ENCODE measurements around the gene NR0B2. TPM values are rescaled to one million over a fixed set of nuclear protein-coding genes. Genes with fewer than 3 reads are reported as not detected.

Gene NR0B2
- total and polyA plus RNA-seq, 2 of the 13 experiments (the other 11 are each of a cell fraction or from before 2014, with no cell fraction given), result 72.5 to 133 TPM

DNA sequence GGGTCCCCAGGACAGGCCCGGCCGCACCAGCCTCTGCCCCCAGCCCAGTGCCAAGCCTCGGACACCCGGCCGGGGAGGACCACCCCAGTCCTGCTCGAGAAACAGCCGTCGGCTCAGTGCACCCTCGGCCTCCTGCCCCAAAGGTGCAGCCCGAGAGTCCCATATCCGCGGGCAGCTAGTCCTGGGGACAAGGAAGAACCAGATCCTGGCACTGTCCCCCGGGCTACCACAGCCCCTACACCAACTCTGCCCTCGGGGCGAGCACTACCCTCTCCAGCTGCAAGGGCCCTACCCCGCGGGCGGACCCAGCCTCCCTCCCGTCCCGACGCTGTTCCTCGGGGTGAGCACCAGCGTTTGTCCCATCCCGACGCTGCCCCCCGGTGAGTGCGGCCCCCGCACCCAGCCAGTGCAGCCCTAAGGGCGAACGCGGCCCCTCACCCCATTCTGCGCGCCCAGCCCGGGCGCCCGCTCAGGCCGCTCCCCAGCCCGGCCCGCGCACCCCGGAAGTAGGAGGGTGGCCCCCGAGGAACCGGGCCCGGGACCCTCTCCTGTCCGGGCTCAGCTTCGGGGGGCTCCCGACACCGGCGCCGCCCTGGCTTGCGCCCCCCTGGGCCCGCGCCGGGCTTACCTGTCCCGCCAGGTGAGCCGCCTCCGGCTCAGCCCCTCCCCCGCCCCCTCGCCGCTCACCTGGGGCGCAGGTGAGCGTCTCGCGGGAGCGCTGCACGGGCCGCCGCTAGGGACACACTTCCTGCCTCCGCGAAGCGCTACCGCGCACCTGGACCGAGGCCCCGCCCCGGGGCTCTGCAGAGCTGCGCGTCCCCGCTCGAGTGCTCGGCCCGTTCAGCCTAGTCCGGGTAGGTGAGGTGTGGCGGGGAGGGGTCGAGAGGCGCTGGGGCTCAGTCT is 46.2 kb upstream of the NR0B2 start, which contains the start of gene KDF1 (continued):
- TF ChIP-seq SRSF4 (IDR thresholded peaks at IDR 0.05; ENCODE audit: low read depth, low read length, poor library complexity, severe bottlenecking) (no peak), PHF8 (CRISPR knock-in tag; IDR thresholded peaks at IDR 0.05) (peak; percentile 60), SOX5 (CRISPR knock-in tag; IDR thresholded peaks at IDR 0.05; ENCODE audit: borderline replicate concordance) (peak; percentile 31; the same call in 1 of the 2 replicates), WIZ (CRISPR knock-in tag; IDR thresholded peaks at IDR 0.05) (no peak), SP140L (CRISPR knock-in tag; IDR thresholded peaks at IDR 0.05; ENCODE audit: borderline replicate concordance) (no peak), ZBTB7B (CRISPR knock-in tag; IDR thresholded peaks at IDR 0.05) (0 out of 2 replicates have a peak, but pooled peaks have one; percentile 18), HMG20B (CRISPR knock-in tag; conservative IDR thresholded peaks at IDR 0.05) (no peak), ZFP41 (CRISPR knock-in tag; IDR thresholded peaks at IDR 0.05; ENCODE audit: borderline replicate concordance) (no peak), ZNF230 (CRISPR knock-in tag; IDR thresholded peaks at IDR 0.05) (no peak), ZSCAN22 (CRISPR knock-in tag; IDR thresholded peaks at IDR 0.05) (no peak), SMAD3 (CRISPR knock-in tag; IDR thresholded peaks at IDR 0.05) (no peak), TARDBP (CRISPR knock-in tag; IDR thresholded peaks at IDR 0.05) (no peak; the same call in 1 of the 2 replicates), KMT2A (CRISPR knock-in tag; IDR thresholded peaks at IDR 0.05) (no peak), CCAR2 (optimal IDR thresholded peaks at IDR 0.05; ENCODE audit: low read depth, low read length) (no peak), NFIC (IDR thresholded peaks at IDR 0.05; ENCODE audit: low read length) (no peak)
- TF ChIP-seq, protein P1, sequence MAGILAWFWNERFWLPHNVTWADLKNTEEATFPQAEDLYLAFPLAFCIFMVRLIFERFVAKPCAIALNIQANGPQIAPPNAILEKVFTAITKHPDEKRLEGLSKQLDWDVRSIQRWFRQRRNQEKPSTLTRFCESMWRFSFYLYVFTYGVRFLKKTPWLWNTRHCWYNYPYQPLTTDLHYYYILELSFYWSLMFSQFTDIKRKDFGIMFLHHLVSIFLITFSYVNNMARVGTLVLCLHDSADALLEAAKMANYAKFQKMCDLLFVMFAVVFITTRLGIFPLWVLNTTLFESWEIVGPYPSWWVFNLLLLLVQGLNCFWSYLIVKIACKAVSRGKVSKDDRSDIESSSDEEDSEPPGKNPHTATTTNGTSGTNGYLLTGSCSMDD (CRISPR knock-in tag; IDR thresholded peaks at IDR 0.05), result no peak
- TF ChIP-seq, protein P2, sequence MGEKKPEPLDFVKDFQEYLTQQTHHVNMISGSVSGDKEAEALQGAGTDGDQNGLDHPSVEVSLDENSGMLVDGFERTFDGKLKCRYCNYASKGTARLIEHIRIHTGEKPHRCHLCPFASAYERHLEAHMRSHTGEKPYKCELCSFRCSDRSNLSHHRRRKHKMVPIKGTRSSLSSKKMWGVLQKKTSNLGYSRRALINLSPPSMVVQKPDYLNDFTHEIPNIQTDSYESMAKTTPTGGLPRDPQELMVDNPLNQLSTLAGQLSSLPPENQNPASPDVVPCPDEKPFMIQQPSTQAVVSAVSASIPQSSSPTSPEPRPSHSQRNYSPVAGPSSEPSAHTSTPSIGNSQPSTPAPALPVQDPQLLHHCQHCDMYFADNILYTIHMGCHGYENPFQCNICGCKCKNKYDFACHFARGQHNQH (CRISPR knock-in tag; IDR thresholded peaks at IDR 0.05), result peak; percentile 68; the same call in 1 of the 2 replicates
- TF ChIP-seq, protein P3, sequence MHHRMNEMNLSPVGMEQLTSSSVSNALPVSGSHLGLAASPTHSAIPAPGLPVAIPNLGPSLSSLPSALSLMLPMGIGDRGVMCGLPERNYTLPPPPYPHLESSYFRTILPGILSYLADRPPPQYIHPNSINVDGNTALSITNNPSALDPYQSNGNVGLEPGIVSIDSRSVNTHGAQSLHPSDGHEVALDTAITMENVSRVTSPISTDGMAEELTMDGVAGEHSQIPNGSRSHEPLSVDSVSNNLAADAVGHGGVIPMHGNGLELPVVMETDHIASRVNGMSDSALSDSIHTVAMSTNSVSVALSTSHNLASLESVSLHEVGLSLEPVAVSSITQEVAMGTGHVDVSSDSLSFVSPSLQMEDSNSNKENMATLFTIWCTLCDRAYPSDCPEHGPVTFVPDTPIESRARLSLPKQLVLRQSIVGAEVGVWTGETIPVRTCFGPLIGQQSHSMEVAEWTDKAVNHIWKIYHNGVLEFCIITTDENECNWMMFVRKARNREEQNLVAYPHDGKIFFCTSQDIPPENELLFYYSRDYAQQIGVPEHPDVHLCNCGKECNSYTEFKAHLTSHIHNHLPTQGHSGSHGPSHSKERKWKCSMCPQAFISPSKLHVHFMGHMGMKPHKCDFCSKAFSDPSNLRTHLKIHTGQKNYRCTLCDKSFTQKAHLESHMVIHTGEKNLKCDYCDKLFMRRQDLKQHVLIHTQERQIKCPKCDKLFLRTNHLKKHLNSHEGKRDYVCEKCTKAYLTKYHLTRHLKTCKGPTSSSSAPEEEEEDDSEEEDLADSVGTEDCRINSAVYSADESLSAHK (CRISPR knock-in tag; IDR thresholded peaks at IDR 0.05; ENCODE audit: borderline replicate concordance), result no peak
- TF ChIP-seq, protein P4, sequence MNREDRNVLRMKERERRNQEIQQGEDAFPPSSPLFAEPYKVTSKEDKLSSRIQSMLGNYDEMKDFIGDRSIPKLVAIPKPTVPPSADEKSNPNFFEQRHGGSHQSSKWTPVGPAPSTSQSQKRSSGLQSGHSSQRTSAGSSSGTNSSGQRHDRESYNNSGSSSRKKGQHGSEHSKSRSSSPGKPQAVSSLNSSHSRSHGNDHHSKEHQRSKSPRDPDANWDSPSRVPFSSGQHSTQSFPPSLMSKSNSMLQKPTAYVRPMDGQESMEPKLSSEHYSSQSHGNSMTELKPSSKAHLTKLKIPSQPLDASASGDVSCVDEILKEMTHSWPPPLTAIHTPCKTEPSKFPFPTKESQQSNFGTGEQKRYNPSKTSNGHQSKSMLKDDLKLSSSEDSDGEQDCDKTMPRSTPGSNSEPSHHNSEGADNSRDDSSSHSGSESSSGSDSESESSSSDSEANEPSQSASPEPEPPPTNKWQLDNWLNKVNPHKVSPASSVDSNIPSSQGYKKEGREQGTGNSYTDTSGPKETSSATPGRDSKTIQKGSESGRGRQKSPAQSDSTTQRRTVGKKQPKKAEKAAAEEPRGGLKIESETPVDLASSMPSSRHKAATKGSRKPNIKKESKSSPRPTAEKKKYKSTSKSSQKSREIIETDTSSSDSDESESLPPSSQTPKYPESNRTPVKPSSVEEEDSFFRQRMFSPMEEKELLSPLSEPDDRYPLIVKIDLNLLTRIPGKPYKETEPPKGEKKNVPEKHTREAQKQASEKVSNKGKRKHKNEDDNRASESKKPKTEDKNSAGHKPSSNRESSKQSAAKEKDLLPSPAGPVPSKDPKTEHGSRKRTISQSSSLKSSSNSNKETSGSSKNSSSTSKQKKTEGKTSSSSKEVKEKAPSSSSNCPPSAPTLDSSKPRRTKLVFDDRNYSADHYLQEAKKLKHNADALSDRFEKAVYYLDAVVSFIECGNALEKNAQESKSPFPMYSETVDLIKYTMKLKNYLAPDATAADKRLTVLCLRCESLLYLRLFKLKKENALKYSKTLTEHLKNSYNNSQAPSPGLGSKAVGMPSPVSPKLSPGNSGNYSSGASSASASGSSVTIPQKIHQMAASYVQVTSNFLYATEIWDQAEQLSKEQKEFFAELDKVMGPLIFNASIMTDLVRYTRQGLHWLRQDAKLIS (CRISPR knock-in tag; IDR thresholded peaks at IDR 0.05), result no peak

All from HepG2 (cell line).